ENCODE data around the gene KAZN. TPM values are rescaled to one million over a fixed set of nuclear protein-coding genes. Genes with fewer than 3 reads are reported as not detected.

KAZN gene
- total and polyA plus RNA-seq, 2 of the 8 experiments (the other 6 are each of a cell fraction or from before 2014, with no cell fraction given) = 3.7 to 11.8 TPM

DNA sequence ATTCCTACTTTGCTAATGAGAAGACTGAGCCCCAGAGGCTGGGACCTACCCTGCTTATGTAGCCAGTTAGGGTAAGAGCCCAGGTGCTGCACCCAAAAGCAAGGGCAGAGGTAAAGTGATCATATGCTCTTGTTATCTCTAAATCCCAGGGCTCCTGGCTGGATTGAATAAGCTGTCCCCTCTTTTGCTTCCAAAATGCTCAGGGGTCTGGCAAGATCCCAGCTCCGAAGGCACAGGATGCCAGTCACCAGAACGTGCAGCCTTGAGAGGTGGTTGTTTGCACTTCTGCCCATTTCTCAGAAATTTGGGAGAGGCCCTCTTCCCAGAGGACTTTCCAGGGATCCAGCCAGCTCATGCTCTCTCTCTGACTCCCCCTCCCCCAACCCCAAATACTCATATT is 412.7 kb downstream of the KAZN start:
- CTCF ChIA-PET (ENCODE audit: partially characterized antibody) = interaction anchor here (0.5 to 8.2 kb wide), 4 partner anchors 9 to 416 kb away, joined by 3 to 45 read pairs (median 4); no protein-coding TSS in a partner anchor
- Histone ChIP-seq H3K14ac (ENCODE audit: insufficient read length) (no peak overlapping the region), H3K18ac (ENCODE audit: extremely low read depth, low read length) (no peak overlapping the region), H3K23ac (ENCODE audit: insufficient read length) (no peak overlapping the region), H3K4me3 (ENCODE audit: extremely low read depth in 1 of 4, insufficient read depth in 2 of 4, low read depth in 3 of 4, low read length in 4 of 4) (no peak overlapping the region), H2BK120ac (replicated peaks; ENCODE audit: low read depth, low read length) (no peak overlapping the region), H2BK12ac (ENCODE audit: low read depth, low read length) (no peak overlapping the region), H3K4ac (replicated peaks; ENCODE audit: insufficient read length, low read depth, low read length) (no peak overlapping the region), H4K5ac (ENCODE audit: insufficient read length, low read depth, low read length) (no peak overlapping the region), H4K20me1 (replicated peaks in 1 of 2; ENCODE audit: control insufficient read depth in 1 of 2, insufficient read depth in 2 of 2, low read length in 2 of 2) (no peaks in the 10 kb centered on the region), H2AK5ac (ENCODE audit: low read depth, low read length) (no peak overlapping the region), H3K23me2 (ENCODE audit: low read depth, low read length) (no peaks in the 10 kb centered on the region; the same call in 1 of the 2 replicates), H3K79me1 (ENCODE audit: low read depth, low read length) (no peaks in the 10 kb centered on the region; the same call in 1 of the 2 replicates), H3K56ac (replicated peaks; ENCODE audit: insufficient read length, low read depth, low read length) (no peak overlapping the region), H3K9me3 (ENCODE audit: insufficient read depth in 2 of 2, low read depth in 1 of 2, low read length in 1 of 2) (no peaks in the 10 kb centered on the region), H2AFZ (ENCODE audit: low read length) (no peak overlapping the region), H4K91ac (replicated peaks; ENCODE audit: insufficient read length, low read length) (no peak overlapping the region), H3K36me3 (ENCODE audit: control insufficient read depth in 2 of 4, insufficient read depth in 4 of 4, low read length in 3 of 4) (no peaks in the 10 kb centered on the region), H3K27me3 (replicated peaks in 1 of 4; ENCODE audit: control insufficient read depth in 3 of 4, extremely low read depth in 1 of 4, insufficient read depth in 3 of 4, low read length in 3 of 4) (no peaks in the 10 kb centered on the region), H3K4me2 (ENCODE audit: insufficient read depth in 1 of 2, low read depth in 2 of 2, low read length in 2 of 2) (no peak overlapping the region), H2BK15ac (ENCODE audit: low read length) (no peak overlapping the region), H3K79me2 (ENCODE audit: control insufficient read depth in 1 of 2, insufficient read depth in 2 of 2, low read length in 2 of 2) (no peaks in the 10 kb centered on the region), H3K9ac (replicated peaks in 1 of 4; ENCODE audit: extremely low read depth in 1 of 4, low read depth in 3 of 4, low read length in 3 of 4) (no peak overlapping the region), H3K4me1 (replicated peaks in 1 of 4; ENCODE audit: control insufficient read depth in 3 of 4, insufficient read depth in 4 of 4, low read length in 3 of 4) (peaks cover 0 to 8% (median 2%) of the 10 kb centered on the region in 4 experiments; a peak in 6 of 7 replicates), H4K8ac (ENCODE audit: extremely low read depth, insufficient read depth, low read length) (no peak overlapping the region), H3K27ac (ENCODE audit: low read depth, low read length) (no peak overlapping the region), H2BK5ac (ENCODE audit: low read depth, low read length) (no peak overlapping the region), H2BK20ac (ENCODE audit: low read length) (no peak overlapping the region)
- no peak for DNase-seq (ENCODE audit: low read depth in 1 of 2, low spot score in 2 of 2)
- 93% methylated on average over 2 of the region's 2 CpGs; no CpG with 5 or more reads in 1 of the 2 experiments for WGBS, 2 experiments (ENCODE audit: extremely low coverage in 1 of 2, insufficient coverage in 1 of 2, insufficient read length in 1 of 2, insufficient replicate concordance in 2 of 2, low coverage in 1 of 2, low lambda C conversion rate in 2 of 2, missing lambda C conversion rate in 1 of 2)
- POLR2A ChIA-PET (ENCODE audit: partially characterized antibody) = no interaction called here
- TF ChIP-seq POLR2A (IDR thresholded peaks at IDR 0.05; ENCODE audit: control extremely low read depth in 1 of 2, low read depth in 2 of 2, low read length in 2 of 2) (no peak), SIX5 (IDR thresholded peaks at IDR 0.05; ENCODE audit: low read depth, low read length) (no peak), KDM1A (IDR thresholded peaks at IDR 0.05; ENCODE audit: borderline replicate concordance, low read length) (no peak), BACH1 (IDR thresholded peaks at IDR 0.05; ENCODE audit: low read length) (no peak), MAFK (IDR thresholded peaks at IDR 0.05; ENCODE audit: low read depth, low read length) (no peak)
- TF ChIP-seq, protein P1, sequence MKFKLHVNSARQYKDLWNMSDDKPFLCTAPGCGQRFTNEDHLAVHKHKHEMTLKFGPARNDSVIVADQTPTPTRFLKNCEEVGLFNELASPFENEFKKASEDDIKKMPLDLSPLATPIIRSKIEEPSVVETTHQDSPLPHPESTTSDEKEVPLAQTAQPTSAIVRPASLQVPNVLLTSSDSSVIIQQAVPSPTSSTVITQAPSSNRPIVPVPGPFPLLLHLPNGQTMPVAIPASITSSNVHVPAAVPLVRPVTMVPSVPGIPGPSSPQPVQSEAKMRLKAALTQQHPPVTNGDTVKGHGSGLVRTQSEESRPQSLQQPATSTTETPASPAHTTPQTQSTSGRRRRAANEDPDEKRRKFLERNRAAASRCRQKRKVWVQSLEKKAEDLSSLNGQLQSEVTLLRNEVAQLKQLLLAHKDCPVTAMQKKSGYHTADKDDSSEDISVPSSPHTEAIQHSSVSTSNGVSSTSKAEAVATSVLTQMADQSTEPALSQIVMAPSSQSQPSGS (IDR thresholded peaks at IDR 0.05; ENCODE audit: low read length) = no peak
- no peak for FAIRE-seq
